Fibroblast of skin of right quadriceps (primary cell): ENCODE measurements around the gene MOGAT3.

ENCODE experiments used
- DNase-seq: peaks from one replicate; pipeline ENCODE4 v3.0.0-alpha.2; 2013

Gene MOGAT3, protein sequence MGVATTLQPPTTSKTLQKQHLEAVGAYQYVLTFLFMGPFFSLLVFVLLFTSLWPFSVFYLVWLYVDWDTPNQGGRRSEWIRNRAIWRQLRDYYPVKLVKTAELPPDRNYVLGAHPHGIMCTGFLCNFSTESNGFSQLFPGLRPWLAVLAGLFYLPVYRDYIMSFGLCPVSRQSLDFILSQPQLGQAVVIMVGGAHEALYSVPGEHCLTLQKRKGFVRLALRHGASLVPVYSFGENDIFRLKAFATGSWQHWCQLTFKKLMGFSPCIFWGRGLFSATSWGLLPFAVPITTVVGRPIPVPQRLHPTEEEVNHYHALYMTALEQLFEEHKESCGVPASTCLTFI

GRCh38 chr7:101200862-101201599, at the start of gene MOGAT3:
Gene MOGAT3 (minus strand): TSS chr7:101201036. CDS start chr7:101200854, 182 bp downstream.
- no peak for DNase-seq

- no peak for DNase-seq
Observed at GRCh38 chr7:101250324-101250723, 49.5 kb upstream of the MOGAT3 start.

DNA sequence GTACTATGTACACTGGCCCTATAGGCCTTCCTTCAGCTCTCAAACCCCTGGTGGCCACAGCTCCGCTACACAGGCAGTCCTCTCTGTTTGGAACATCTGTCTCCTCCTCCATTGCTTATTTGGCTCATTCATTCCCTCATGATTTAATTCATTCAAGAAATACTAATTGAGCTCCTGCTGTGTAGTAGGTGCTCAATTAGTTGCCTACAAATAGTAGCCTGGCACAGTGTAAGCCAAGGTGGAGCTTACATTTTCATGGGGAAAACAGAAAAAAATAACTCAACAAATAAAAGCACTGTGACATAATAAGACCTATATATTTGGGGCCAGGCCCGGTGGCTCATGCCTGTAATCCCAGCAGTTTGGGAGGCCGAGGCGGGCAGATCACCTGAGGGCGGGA, 47.4 kb upstream of the MOGAT3 start:
- DNase-seq, result no peak

- DNase-seq, result no peak
Observed at GRCh38 chr7:101245147-101245668, 44.4 kb upstream of the MOGAT3 start.

DNA sequence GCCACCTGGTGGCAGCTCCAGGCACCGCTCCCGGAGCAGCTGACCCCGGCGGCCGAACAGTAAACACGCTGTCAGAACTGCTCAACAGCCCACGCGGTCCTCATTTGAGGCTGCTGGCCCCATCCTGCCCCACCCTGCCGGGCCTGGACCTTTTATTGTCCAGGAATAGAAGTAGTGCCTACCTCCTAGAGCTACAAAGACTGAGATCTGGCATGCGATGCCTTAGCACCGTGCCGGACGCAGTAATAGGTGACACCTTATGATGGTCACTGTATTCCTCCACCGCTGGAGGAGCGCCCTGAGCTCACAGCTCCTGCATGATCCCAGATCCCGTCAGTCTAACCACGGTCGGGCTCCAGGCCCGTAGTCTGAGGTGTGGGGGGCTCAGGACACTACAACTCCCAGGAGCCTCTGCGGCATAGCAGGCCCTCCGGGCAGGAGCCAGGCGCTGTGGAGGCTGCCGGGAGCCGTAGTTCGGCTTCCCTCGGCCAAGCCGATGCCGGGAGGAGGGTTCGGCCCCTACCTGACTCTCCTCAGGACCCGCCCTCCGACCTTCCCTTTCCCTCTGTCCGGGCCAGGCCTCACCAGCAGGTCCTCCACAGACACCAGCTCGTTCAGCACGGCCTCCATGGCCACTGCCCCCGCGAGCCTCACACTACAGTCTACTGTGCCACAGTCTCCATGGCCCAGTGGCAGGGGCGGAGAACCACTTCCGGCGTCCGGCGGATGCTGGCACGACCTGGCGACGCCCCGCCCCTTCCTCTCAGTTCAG, 43.7 kb upstream of the MOGAT3 start, which contains the start of gene FIS1:
FIS1 (minus strand) TSS at position 707 of the 772 bp plus-strand sequence; CDS start at position 630, 77 bp downstream.
- peak; percentile 84 for DNase-seq

- no peak for DNase-seq
Observed at GRCh38 chr7:101243646-101244374, 43.0 kb upstream of the MOGAT3 start.

DNA sequence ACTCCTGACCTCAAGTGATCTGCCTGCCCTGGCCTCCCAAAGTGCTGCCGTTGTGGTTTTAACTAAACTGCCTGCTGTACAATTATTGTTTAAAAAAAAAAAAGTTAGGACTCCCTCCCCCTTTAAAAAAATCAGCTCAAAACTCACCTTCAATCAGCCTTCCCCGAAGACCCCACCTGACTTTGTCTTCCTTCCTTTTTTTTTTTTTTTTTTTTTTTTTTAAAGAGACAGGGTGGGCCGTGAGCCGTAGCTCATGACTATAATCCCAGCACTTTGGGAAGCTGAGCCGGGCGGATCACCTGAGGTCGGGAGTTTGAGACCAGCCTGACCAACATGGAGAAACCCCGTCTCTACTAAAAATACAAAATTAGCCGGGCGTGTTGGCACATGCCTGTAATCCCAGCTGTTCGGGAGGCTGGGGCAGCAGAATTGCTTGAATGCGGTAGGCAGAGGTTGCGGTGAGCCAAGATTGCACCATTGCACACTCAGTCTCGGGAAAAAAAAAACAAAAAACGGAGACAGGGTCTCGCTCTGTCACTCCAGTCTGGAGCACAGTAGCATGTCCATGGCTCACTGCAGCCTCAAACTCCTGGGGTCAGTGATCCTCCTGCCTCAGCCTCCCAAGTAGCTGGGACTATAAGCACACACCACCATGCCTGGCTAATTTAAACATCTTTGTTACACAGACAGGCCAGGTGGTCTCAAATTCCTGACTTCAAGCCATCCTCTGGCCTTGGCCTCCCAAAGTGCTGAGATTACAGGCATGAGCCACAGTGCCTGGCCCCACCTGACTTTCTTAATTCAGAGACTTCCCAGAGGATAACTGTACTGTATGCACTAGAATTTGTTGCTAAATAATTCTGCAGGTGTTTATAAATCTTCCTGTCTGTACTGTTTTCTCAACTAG, 40.9 kb upstream of the MOGAT3 start:
- DNase-seq, result no peak

DNA sequence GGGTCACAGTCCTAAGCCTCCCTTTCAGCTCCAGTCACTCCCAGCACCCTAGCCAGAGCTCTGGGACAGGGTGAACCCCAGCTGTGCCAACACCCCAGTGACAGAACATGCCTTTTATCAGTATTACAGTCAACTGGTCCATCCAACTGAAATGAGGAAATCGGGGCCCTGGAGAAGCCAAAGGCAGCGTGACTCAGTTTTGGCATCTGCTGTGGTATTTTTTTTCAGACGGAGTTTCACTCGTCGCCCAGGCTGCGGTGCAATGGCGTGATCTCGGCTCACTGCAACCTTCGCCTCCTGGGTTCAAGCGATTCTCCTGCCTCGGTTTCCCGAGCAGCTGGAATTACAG, 40.2 kb upstream of the MOGAT3 start:
- no peak for DNase-seq

GRCh38 chr7:101240226-101241014, 39.6 kb upstream of the MOGAT3 start:
- DNase-seq, result no peak

DNA sequence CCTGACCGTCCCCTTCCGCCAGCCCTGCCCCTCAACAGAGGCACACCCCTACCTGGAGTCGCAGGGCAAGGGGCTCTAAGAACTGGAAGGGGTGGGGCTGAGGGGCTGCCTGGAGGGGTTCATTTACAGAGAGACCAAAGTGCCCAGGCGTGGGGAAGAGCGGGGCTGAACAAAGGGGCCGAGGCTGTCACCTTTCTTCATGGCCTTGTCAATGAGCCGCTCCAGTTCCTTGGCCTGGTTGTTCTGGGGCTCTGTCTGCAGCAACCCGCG, 39.0 kb upstream of the MOGAT3 start:
- DNase-seq, result no peak

GRCh38 chr7:101239191-101239950, 38.5 kb upstream of the MOGAT3 start:
- no peak for DNase-seq

GRCh38 chr7:101238226-101239182, 37.7 kb upstream of the MOGAT3 start:
- DNase-seq, result no peak

GRCh38 chr7:101237206-101238067, 36.6 kb upstream of the MOGAT3 start, which contains the start of gene CLDN15:
Gene CLDN15 (minus strand): TSS chr7:101237802. CDS start chr7:101237581, 221 bp downstream.
- peak; percentile 73 for DNase-seq

- DNase-seq, result no peak
Observed at GRCh38 chr7:101236292-101236835, 35.5 kb upstream of the MOGAT3 start.

GRCh38 chr7:101235522-101235921, 34.7 kb upstream of the MOGAT3 start:
- no peak for DNase-seq

DNA sequence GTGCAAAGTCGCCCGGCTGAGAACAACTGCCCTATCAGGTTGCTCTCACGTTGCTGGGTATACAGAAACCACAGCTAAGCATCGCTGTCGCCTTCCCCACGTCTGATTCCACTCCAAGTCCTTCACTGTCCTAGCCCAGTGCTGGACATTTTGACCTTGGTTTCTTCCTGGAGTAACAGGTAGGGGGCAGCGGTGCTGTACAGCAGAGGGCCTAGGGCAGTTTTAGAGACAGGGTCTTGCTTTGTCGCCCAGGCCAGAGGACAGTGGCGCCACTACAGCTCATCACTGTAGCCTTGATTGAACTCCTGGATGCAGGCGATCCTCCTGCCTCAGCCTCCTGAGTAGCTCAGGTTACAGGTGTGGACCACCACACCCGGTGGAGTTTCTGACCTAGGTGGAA, 34.2 kb upstream of the MOGAT3 start:
- DNase-seq, result no peak

GRCh38 chr7:101234636-101235035, 33.8 kb upstream of the MOGAT3 start:
- DNase-seq, result no peak
